Activated T-helper 9 cell treated with anti-CD3 and anti-CD28 coated beads, Interleukin-2, amount 50 U/mL, for 16 hours (primary cell): ENCODE measurements around the gene TECTB.

ENCODE experiments used
- DNase-seq: peaks from one replicate; pipeline ENCODE4 v3.0.0-alpha.2; 2020; ENCODE audit warnings: low read depth

The TECTB gene

GRCh38 chr10:112275512-112276245 lies 7.5 kb upstream of the TECTB start:
- DNase-seq: no peak

DNA sequence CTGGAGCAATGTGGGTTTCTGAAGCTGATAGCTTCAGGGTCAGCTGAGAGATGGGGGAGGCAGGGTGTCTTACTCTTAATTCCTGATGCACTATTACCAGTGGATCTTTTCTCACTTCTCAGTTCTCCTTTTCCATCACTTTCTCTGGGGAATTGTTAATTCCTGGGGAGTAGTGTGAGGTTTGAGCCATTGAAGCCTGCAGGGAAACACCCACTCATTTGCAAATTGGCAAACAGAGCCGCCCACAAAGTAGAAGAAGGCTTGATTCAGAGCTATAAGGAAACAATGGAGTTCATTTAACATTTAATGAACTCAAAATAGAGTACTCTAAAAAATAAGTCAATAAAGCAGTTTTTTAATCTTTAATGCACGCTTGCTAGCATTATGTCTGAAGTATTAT lies 4.3 kb upstream of the TECTB start:
- no peak for DNase-seq

DNA sequence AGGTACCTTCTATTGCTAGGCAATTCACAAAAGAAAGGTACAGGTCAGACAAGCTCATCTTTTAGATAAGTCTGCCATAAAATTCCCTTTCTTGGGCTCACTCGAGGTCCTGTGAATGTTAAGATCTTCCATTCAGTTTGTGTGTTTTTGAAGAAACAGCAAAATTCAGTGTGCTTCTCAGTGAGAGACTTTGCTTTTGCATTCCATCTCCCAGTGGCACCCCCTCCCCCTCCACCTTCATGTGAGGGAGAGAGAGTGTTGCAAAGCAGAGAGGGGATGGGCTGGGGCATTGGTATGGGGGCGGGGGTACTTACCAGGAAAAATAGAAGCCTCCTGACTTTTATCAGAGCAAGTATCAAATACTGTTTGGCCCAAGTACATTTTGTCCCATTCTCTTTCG lies 3.8 kb upstream of the TECTB start:
- no peak for DNase-seq

DNA sequence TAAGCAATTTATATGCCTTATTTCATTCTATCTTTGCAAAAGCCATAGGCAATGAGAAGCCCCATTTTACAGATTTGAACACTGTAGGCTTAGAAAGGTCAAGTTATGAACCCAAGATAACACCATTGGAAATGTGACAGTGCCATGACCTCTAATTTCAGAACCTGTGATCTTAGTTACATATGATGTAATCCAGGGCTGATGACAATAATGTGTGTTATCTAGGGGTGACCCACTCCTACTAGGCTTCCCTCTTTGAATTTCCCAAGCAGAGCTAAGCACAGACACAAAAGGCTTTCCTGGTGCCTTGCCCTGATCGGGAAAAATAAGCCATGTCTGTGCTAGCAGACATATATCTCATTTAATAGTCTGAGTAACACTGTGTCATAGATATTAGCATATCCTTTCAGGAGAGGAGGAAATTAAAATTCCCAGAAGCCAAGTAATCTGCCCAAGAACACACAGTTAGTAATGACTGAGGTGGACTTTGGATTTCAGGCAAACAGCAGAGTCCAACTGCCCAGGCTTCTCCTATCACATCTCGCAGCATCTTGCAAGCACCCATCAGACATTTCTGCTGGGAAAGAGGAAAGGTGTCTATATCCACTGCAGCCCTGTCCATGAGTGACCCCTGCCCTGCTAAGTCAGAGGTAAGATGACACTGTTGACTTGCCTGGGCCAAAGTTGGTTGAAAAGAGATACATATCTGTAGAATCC lies 2.8 kb upstream of the TECTB start:
- no peak for DNase-seq

DNA sequence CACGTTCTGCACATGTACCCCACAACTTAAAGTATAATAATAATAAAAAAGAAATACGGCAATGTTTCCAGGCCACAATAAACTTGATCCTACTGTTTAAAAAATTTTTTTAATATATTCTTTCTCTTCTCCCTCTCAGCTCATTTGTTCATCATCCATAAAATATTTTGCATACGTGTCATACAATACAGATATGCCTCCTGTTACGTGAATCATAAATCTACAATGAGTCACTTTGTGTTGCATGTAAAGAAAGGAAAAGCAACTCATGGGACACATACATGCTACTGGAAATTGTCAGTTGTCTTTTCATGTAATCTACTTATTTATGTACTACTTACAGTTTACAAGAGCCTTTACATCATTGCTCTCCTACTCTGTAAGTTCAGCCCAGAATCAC lies 1.1 kb upstream of the TECTB start:
- DNase-seq: no peak

- DNase-seq: no peak
These were observed 3.9 kb downstream of the TECTB start for GRCh38 chr10:112286837-112287818.

DNA sequence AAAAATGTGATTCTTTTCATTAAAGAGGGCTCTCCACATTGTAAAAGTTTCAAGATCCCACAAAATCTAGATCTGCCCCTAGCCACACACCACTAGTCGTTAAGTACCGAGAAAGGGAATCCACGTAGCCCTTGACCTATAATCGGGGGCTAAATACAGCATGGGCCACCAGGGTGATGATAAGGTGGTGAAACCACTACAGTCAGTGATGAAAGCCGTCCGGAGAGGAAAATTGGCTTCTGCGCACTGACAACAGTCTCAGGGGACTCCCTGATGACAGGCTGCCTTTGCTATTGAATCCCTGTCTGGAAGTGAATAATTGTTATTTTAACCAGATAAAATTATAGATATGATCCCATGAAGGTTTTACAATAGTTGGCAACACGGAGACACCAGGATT lies 4.6 kb downstream of the TECTB start:
- DNase-seq: no peak

- DNase-seq: no peak
These were observed 5.3 kb downstream of the TECTB start for GRCh38 chr10:112288486-112288885.

DNA sequence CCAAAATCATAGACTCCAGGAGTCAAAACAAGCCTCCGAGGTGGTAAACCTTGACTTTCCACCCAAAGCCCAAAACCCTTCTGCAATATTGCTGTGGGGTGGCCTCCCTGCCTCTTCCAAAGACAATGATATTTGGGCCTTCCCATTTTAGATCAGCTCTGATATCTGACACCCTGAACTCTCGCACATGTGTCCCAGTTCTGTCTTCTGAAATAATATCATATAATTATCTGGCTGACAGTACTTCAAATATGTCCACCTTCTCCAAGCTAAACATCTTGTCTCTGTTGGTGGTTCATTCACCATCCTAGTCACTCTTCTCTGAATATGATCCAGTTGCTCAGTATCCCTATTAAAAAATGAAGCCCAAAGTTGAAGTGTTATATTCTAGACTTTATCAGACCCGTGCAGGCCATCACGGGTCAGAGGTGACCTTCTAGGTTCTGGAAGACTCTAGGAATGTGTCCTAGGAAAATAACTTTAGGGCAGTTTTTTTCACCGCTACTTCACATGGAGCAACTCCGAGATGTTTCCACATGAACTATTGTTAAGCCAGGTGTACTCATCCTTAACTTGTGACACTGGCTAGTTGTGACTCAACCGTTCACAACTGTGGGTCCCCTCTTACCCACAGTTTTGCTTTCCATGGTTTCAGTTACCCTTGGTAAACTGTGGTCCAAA lies 6.3 kb downstream of the TECTB start:
- DNase-seq: no peak

DNA sequence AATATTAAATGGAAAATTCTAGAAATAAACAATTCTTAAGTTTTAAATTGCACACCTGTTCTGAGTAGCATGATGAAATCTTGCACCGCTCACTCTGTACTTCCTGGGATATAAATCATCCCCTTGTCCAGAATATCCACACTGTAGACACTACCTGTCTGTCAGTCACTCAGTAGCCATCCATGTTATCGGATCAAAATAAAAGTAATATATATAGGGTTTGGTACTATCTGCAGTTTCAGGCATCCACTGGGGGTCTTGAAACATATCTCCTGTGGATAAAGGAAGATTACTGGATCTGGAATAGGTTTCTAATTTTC lies 6.8 kb downstream of the TECTB start:
- DNase-seq: no peak

GRCh38 chr10:112294169-112294568 lies 11.0 kb downstream of the TECTB start:
- no peak for DNase-seq

GRCh38 chr10:112295853-112296830 lies 12.9 kb downstream of the TECTB start:
- no peak for DNase-seq

DNA sequence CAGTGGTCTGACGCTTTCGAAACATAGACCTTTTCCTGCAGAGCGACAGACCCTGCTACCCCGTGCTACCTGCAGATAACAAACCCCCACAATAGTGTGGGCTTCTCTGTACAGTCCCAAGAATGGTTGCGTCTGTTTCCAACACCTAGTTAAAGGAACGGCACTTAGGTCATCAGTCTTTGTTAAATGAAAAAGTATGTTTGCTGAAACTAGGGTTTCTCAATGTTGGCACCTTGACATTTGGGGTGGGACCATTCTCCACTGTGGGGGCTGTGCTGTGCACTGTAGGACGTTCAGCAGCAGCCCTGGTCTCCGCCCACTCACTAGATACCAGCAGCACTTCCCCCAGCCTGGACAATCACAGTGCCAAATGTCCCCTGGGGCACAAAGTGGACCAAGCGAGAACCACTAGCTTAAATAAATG lies 13.7 kb downstream of the TECTB start:
- DNase-seq: no peak

DNA sequence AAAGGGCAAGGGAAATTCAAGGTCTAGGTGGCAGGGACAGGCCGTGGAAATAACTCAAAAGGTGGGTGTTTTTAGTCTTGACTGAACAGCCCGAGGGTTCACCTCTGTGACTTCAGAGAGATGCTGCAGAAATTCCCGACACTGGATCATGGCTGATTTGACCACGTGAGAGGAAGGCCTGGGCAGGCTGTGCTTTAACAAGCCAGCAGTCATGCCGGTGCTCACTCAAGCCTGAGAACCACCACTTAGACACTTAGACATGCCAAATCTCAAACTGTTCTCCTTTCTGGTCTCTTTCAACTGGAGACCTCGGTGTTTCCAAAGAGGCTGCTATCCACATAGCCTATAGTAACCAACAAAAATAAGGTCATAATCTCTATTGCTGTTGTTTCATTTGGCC lies 15.4 kb downstream of the TECTB start:
- no peak for DNase-seq

DNA sequence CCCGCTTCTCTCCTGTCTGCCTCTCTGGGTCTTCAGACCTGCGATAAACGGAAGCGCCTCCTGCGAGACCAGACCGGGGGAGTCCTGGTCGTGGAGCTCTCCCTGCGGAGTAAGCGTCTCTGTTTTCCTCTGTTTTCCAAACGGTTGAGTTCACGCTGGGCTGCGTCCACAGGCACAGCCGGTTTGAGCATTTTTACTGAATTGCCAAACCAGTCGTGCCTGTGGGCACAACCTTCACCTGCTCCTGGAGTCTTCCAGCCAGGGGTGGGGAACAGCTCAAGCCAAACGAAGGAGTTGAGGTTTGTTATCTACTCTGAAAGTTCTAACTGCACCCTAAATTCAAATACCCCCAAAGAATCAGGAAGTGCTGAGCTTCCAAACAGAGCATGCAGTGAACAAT lies 16.3 kb downstream of the TECTB start:
- no peak for DNase-seq

GRCh38 chr10:112302335-112302734 lies 19.1 kb downstream of the TECTB start:
- no peak for DNase-seq

- no peak for DNase-seq
These were observed 20.3 kb downstream of the TECTB start for GRCh38 chr10:112303528-112303927.

GRCh38 chr10:112304267-112304859 lies 21.2 kb downstream of the TECTB start:
- no peak for DNase-seq

GRCh38 chr10:112307358-112308124 lies 24.3 kb downstream of the TECTB start:
- DNase-seq: no peak

DNA sequence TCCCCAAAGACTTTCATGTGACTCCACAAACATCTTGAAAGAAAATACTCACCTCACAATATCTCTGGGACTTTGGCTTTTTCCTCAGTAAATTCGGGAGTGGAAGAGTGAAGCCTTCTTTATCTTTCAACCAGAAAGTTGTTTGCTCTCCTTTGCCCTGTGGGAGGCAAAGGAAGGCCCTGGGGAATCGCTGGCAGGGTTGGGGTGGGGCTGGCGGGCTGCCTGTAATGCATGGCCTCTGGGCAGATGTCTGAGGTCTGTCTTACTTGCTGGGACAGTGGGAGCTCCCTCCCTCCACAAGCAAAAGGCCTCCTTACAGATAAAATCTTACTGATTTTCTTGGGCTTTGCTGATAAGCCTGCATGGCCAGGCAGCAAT lies 24.9 kb downstream of the TECTB start:
- no peak for DNase-seq
